ENCODE measurements around the gene SLBP.
A peak's percentile ranks its signal among the peaks of the same experiment; 100 is the strongest.

Gene SLBP

DNA sequence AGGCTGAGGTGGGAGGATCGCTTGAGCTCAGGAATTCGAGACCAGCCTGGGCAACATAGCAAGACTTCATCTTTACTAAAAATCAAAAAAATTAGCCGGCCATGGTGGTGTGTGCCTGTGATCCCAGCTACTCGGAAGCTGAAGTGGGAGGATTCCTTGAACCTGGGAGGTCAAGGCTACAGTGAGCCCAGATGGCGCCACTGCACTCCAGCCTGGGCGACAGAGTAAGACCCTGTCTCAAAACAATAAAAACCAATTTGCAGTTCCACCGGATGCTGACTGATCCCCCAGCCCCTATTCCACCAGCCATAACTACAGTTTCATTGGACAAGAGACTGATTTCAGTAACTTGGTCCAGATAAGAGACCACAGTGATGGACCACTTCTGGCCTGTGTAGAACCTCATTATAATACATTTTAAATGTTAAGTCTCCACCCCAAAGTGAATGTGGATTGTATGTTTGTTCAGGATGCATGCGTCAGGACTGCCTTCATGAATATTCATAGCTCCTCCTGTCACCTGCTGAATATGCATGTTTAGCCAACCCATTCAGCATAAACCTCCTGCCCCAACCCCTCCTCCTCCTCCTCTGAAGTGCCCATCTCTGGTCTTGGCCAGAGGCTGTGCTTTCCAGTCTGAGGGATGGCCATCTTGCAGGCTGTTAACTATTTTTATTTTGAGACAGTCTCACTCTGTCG lies 2.3 kb upstream of the SLBP start:
- in situ Hi-C loops (cut with HindIII; ENCODE audit: low pct_ligation_motif_present, low sequenced_read_pairs), result no loop called here
- Histone ChIP-seq H3K27ac (no peak overlapping the region), H3K4me3 (ENCODE audit: low read depth, low read length) (no peak overlapping the region), H3K36me3 (replicated peaks) (peaks cover 6% of the 10 kb centered on the region), H3K27me3 (replicated peaks) (no peaks in the 10 kb centered on the region)
- TF ChIP-seq, protein P1, sequence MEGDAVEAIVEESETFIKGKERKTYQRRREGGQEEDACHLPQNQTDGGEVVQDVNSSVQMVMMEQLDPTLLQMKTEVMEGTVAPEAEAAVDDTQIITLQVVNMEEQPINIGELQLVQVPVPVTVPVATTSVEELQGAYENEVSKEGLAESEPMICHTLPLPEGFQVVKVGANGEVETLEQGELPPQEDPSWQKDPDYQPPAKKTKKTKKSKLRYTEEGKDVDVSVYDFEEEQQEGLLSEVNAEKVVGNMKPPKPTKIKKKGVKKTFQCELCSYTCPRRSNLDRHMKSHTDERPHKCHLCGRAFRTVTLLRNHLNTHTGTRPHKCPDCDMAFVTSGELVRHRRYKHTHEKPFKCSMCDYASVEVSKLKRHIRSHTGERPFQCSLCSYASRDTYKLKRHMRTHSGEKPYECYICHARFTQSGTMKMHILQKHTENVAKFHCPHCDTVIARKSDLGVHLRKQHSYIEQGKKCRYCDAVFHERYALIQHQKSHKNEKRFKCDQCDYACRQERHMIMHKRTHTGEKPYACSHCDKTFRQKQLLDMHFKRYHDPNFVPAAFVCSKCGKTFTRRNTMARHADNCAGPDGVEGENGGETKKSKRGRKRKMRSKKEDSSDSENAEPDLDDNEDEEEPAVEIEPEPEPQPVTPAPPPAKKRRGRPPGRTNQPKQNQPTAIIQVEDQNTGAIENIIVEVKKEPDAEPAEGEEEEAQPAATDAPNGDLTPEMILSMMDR (IDR thresholded peaks at IDR 0.05; ENCODE audit: low read depth, low read length, missing control alignments), result no peak
- no peak for DNase-seq

DNA sequence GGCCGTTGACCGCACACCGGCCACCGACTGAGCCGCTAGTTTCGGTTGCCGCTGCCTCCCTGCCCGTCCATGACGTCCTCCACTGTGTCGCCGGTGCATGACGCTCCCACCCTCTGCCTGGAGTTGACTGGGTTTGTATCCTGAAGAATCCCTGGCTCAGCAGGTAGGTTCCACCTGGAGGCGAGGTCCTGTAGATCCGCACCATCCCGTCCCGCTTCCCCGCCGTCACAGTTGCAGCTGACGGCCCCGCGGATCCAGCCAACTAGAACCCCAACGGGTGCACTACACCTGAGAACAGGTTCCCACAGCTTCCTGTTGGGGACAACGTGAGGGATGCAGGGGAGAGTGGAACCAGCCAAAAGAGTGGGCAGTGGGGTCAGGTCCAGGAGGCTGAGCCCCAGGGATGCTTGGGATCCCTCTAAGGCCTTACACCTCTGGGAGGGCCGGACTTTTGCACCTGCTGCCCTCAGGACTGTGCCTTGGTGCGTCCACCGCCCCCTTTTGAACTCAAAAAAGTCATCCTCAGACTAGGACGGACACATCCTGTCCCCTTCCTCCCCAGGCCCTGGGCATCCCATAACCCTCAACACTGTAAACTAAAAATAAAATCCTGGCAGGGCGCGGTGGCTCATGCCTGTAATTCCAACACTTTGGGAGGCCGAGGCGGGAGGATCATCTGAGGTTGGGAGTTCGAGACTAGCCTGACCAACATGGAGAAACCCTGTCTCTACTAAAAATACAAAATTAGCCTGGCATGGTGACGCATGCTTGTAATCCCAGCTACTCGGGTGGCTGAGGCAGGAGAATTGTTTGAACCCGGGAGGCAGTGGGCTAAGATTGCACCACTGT lies 1.1 kb upstream of the SLBP start:
- Histone ChIP-seq H3K27ac (peak overlapping the region; percentile 95), H3K4me3 (ENCODE audit: low read depth, low read length) (peak overlapping the region; percentile 89), H3K27me3 (replicated peaks) (no peaks in the 10 kb centered on the region), H3K36me3 (replicated peaks) (peaks cover 6% of the 10 kb centered on the region)
- in situ Hi-C loops (cut with HindIII; ENCODE audit: low pct_ligation_motif_present, low sequenced_read_pairs), result no loop called here
- DNase-seq, result no peak
- TF ChIP-seq, protein P1 (IDR thresholded peaks at IDR 0.05; ENCODE audit: low read depth, low read length, missing control alignments), result no peak

DNA sequence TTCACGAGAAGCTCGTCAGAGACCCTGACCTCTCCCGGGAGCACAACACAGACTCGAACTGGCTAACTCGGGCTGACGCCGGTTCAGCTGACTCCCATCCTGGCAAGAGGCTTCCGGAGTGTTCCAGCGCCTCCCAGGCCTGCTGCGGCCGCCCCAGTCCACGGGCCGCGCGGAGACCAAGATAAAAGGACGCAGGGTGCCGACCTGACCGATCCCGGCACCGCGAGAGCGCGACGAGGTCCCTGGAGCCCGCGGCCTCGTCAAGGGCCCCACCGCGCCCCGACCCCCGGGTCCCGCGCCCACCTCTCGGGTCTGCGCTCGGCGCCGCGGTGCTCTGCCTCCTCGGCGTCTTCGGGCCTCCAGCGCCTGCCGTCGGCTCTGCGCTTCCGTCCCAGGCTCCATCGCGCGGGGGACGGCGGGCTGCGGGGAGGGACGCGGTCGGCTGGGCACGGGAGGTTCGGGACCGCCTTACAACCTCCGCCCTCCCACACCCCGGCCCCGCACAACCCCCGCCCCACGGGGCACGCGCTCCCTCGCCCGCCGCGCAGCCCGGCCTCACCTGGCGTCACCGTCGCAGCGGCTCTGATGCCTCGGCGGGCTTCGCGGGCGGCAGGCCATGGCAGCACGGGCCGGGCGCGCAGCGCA lies 426 bp downstream of the SLBP start:
- peaks cover 7% of the 10 kb centered on the region for H3K36me3 ChIP-seq (replicated peaks)
- DNase-seq, result peak; percentile 44
- peak overlapping the region; percentile 89 for H3K4me3 ChIP-seq (ENCODE audit: low read depth, low read length)
- H3K27me3 ChIP-seq (replicated peaks), result no peaks in the 10 kb centered on the region
- H3K27ac ChIP-seq, result peak overlapping the region; percentile 95
- TF ChIP-seq, protein P1 (IDR thresholded peaks at IDR 0.05; ENCODE audit: low read depth, low read length, missing control alignments), result no peak
- in situ Hi-C loops (cut with HindIII; ENCODE audit: low pct_ligation_motif_present, low sequenced_read_pairs), result no loop called here

DNA sequence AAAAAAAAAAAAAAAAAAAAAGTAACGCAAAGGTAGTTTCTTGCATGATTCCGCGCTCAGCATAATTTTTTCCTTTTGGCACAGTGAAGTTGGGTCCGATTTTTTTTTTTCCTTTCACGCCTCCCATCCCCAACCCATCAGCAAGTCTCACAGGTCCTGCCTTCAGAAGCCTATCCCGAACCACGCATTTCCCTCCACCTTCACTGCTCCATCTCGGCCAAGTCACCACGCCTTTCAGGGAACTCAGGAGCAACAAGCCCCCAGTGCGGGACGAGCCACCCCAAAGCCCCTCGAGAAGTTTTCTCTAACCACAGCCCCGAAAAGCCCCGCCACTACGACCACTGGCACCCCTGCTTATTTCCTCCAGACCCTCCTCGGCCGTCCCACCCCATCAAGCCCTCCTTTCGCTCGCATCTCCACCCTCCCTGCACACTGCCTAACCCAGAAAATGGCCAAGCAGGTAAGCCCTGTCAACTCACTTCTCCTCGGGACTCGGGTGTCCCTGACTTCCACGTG lies 1.0 kb downstream of the SLBP start:
- in situ Hi-C loops (cut with HindIII; ENCODE audit: low pct_ligation_motif_present, low sequenced_read_pairs), result no loop called here

DNA sequence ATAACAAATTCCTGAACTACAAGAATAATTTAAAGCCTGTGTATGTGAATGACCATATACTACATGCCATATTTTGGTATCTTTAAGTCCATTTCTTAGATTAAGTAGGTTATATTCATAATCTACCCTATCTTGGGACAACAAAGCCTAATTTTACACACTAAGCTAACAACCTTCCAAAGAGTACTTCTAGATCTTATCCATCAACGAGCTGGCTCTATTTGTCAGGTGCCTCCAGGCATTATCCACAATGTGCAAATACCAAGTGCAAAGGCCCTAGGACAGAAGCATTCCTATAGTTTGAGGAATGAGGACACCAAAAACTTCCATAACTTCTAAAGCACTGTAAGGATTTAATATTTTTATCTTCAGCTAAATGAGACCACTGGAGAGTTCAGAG lies 3.5 kb downstream of the SLBP start:
- Histone ChIP-seq H3K4me3 (ENCODE audit: low read depth, low read length) (no peak overlapping the region), H3K27ac (no peak overlapping the region), H3K36me3 (replicated peaks) (peaks cover 24% of the 10 kb centered on the region), H3K27me3 (replicated peaks) (no peaks in the 10 kb centered on the region)
- in situ Hi-C loops (cut with HindIII; ENCODE audit: low pct_ligation_motif_present, low sequenced_read_pairs), result no loop called here
- DNase-seq, result no peak
- TF ChIP-seq, protein P1 (IDR thresholded peaks at IDR 0.05; ENCODE audit: low read depth, low read length, missing control alignments), result no peak

More for the DNA sequence above, 1.0 kb downstream of the SLBP start:
- DNase-seq, result no peak
- Histone ChIP-seq H3K4me3 (ENCODE audit: low read depth, low read length) (peak overlapping the region; percentile 89), H3K36me3 (replicated peaks) (peaks cover 11% of the 10 kb centered on the region), H3K27ac (peak overlapping the region; percentile 95), H3K27me3 (replicated peaks) (no peaks in the 10 kb centered on the region)
- TF ChIP-seq, protein P1 (IDR thresholded peaks at IDR 0.05; ENCODE audit: low read depth, low read length, missing control alignments), result no peak
